22Rv1 (cell line): ENCODE results near the gene HOXA10.

ENCODE experiments used
- H3K27ac ChIP-seq: fragments of 450-650 bp; 2 replicates; pipeline ENCODE4 v1.5.1; 2017
- CTCF ChIP-seq: fragments of 450-650 bp; IDR thresholded peaks from 2 replicates; pipeline ENCODE4 v1.5.1; 2017; ENCODE audit warnings: mild to moderate bottlenecking
- ZFX ChIP-seq: fragments of 450-650 bp; IDR thresholded peaks from 2 replicates; pipeline ENCODE4 v1.6.1; 2017; ENCODE audit warnings: antibody characterized with exemption, borderline replicate concordance

HOXA10 gene

GRCh38 chr7:27156916-27157701 lies 17.0 kb downstream of the HOXA10 start:
- no peak for TF ChIP-seq ZFX
- no peak for TF ChIP-seq CTCF
- no peak overlapping the region for H3K27ac ChIP-seq

GRCh38 chr7:27156508-27156898 lies 17.6 kb downstream of the HOXA10 start, which contains the start of gene HOXA7:
HOXA7 (minus strand) TSS chr7:27156675; CDS start chr7:27156545, 130 bp downstream.
- peak within 1 kb of the TSS; percentile 99 for H3K27ac ChIP-seq
- TF ChIP-seq CTCF (no peak), ZFX (no peak)

- H3K27ac ChIP-seq: peak overlapping the region; percentile 99
- TF ChIP-seq CTCF (peak; percentile 20; the same call in 1 of the 2 replicates), ZFX (no peak)
These were observed 18.2 kb downstream of the HOXA10 start for GRCh38 chr7:27155816-27156507.

GRCh38 chr7:27154901-27155815 lies 19.0 kb downstream of the HOXA10 start:
- no peak for TF ChIP-seq CTCF
- no peak for TF ChIP-seq ZFX
- H3K27ac ChIP-seq: peak overlapping the region; percentile 99

- peak overlapping the region; percentile 99 for H3K27ac ChIP-seq
- TF ChIP-seq CTCF (no peak), ZFX (no peak)
These were observed 19.8 kb downstream of the HOXA10 start for GRCh38 chr7:27154369-27154768.

- peak overlapping the region; percentile 99 for H3K27ac ChIP-seq
- TF ChIP-seq CTCF (no peak), ZFX (no peak)
These were observed 20.6 kb downstream of the HOXA10 start for GRCh38 chr7:27153526-27153925.
